GM23248 (cell line): ENCODE data around the gene NUP42.

Experiments
- EZH2 ChIP-seq: fragments of 200-600 bp; sonication (generic); IDR thresholded peaks from 2 replicates; pipeline ENCODE4 v1.6.1; 2018; ENCODE audit warnings: antibody characterized with exemption, mild to moderate bottlenecking; ENCODE audit not compliant: insufficient read depth, poor library complexity, severe bottlenecking
- EZH2phosphoT487 ChIP-seq: fragments of 200-600 bp; sonication (generic); IDR thresholded peaks from 2 replicates; pipeline ENCODE4 v1.6.1; 2018; ENCODE audit warnings: antibody characterized with exemption, moderate library complexity, mild to moderate bottlenecking, low read depth; ENCODE audit not compliant: insufficient read depth

DNA sequence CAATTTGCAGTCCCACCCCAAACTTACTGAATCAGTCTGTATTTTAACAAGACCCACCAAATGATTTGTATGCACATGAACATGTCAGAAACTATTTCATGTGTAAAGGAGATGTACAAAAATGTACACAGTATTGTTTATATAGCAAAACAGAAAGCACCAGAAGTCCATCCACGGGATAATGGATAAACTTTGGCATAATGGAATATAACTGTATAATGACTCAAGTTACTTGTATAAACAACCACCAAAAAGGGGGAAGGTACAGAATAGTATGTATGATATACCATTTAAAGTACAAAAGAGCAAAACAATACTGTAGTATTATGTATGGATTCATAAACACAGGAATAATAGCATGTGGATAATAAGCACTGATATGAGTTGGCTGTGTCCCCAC lies 22.4 kb downstream of the NUP42 start:
- no peak for TF ChIP-seq EZH2
- no peak for TF ChIP-seq EZH2phosphoT487
